WTC11 (cell line): ENCODE results near the gene CFDP1.

Experiments used
- CTCF ChIP-seq: fragments of 200-600 bp; IDR thresholded peaks from 2 replicates; pipeline ENCODE4 v1.8.0; 2022; ENCODE audit warnings: antibody characterized with exemption
- FOXJ3 ChIP-seq: sonication (generic); formaldehyde crosslinking; IDR thresholded peaks from 2 replicates; pipeline ENCODE4 v1.9.0; 2021; ENCODE audit warnings: missing genetic modification reagents, mild to moderate bottlenecking, borderline replicate concordance
- TEAD1 ChIP-seq: sonication (generic); formaldehyde crosslinking; IDR thresholded peaks from 2 replicates; pipeline ENCODE4 v1.8.0; 2022; ENCODE audit warnings: mild to moderate bottlenecking, missing genetic modification reagents

GRCh38 chr16:75262800-75263127 lies 170.5 kb downstream of the CFDP1 start:
- TF ChIP-seq CTCF (no peak), TEAD1 (no peak), FOXJ3 (CRISPR knock-in tag) (no peak)
